CD8-positive, alpha-beta memory T cell (primary cell): ENCODE measurements around the gene SIGLEC7. TPM values are rescaled to one million over a fixed set of nuclear protein-coding genes. Genes with fewer than 3 reads are reported as not detected.
A peak's percentile ranks its signal among the peaks of the same experiment; 100 is the strongest.

ENCODE experiments used
- CTCF ChIA-PET: fragments of 350-600 bp; sonication (Branson Sonifier 250); formaldehyde crosslinking; loops from one replicate; lab custom pipeline; 2021; ENCODE audit warnings: antibody characterized with exemption; lab: Charles Lee
- POLR2A ChIA-PET: fragments of 350-600 bp; sonication (Branson Sonifier 250); formaldehyde crosslinking; loops from one replicate; lab custom pipeline; 2021; ENCODE audit warnings: antibody characterized with exemption; lab: Charles Lee
- DNase-seq, 5 donors: peaks; one replicate each; pipeline versions ENCODE4 v3.0.0 to v3.0.0-alpha.2; 2020 to 2022; ENCODE audit warnings: mixed read lengths in 1 of 5
- H3K27ac ChIP-seq: one replicate; pipeline ENCODE4 v1.7.0; 2013; ENCODE audit warnings: low read depth, mild to moderate bottlenecking, low read length, moderate library complexity
- H3K27me3 ChIP-seq: 2 replicates; pipeline ENCODE4 v1.7.0; 2013; ENCODE audit warnings: low read length, mild to moderate bottlenecking; ENCODE audit not compliant: insufficient read depth, poor library complexity, severe bottlenecking
- H3K36me3 ChIP-seq: 2 replicates; pipeline ENCODE4 v1.7.0; 2013; ENCODE audit warnings: mild to moderate bottlenecking, low read length, moderate library complexity; ENCODE audit not compliant: insufficient read depth
- H3K4me1 ChIP-seq: 2 replicates; pipeline ENCODE4 v1.7.0; 2013; ENCODE audit warnings: mild to moderate bottlenecking, low read length, moderate library complexity; ENCODE audit not compliant: insufficient read depth
- H3K4me3 ChIP-seq: 2 replicates; pipeline ENCODE4 v1.7.0; 2013; ENCODE audit warnings: mild to moderate bottlenecking, low read length
- H3K9me3 ChIP-seq: 2 replicates; pipeline ENCODE4 v1.7.0; 2013; ENCODE audit warnings: mild to moderate bottlenecking, low read length
- H3K27ac Mint-ChIP-seq, 8 donors: one replicate each; pipeline ENCODE4 v1.8.0; 2020 to 2021; ENCODE audit warnings: mixed read lengths in 8 of 8, mild to moderate bottlenecking in 6 of 8, inconsistent platforms in 3 of 8, moderate library complexity in 3 of 8
- H3K27me3 Mint-ChIP-seq, 2 donors: one replicate each; pipeline ENCODE4 v1.8.0; 2020 to 2021; ENCODE audit warnings: mixed read lengths in 2 of 2, mild to moderate bottlenecking in 1 of 2, moderate library complexity in 1 of 2
- H3K36me3 Mint-ChIP-seq, 3 donors: one replicate each; pipeline ENCODE4 v1.8.0; 2020 to 2021; ENCODE audit warnings: mixed read lengths in 3 of 3, inconsistent platforms in 1 of 3, mild to moderate bottlenecking in 1 of 3
- H3K4me1 Mint-ChIP-seq, 3 donors: one replicate each; pipeline ENCODE4 v1.8.0; 2020 to 2021; ENCODE audit warnings: mixed read lengths in 3 of 3, inconsistent platforms in 1 of 3, mild to moderate bottlenecking in 1 of 3
- H3K4me3 Mint-ChIP-seq, 7 donors: one replicate each; pipeline ENCODE4 v1.8.0; 2020 to 2021; ENCODE audit warnings: mixed read lengths in 7 of 7, mild to moderate bottlenecking in 6 of 7, moderate library complexity in 4 of 7, inconsistent platforms in 2 of 7
- H3K9me3 Mint-ChIP-seq, 5 donors: one replicate each; pipeline ENCODE4 v1.8.0; 2020 to 2022; ENCODE audit warnings: mixed read lengths in 5 of 5, mild to moderate bottlenecking in 3 of 5, moderate library complexity in 2 of 5, inconsistent platforms in 1 of 5
- polyA plus RNA-seq: library from polyadenylated mRNA; unstranded; fragments of 300-500 nt; fragmentation: Illumina TruSeq; gene quantifications from one replicate; pipeline ENCODE4 v1.2.3, GENCODE V29; 2021
- total RNA-seq, 2 experiments: library from RNA; stranded (reverse); gene quantifications; one replicate each; pipeline ENCODE4 v1.2.3, GENCODE V29; 2021

The SIGLEC7 gene
- total and polyA plus RNA-seq, 3 experiments from 2014 or later: 0.42 to 2.5 (median 0.46) TPM

GRCh38 chr19:51173681-51174080 is 31.6 kb downstream of the SIGLEC7 start:
- Histone ChIP-seq H3K4me1 (peaks cover 5% of the 10 kb centered on the region), H3K27ac (no peak overlapping the region), H3K36me3 (no peaks in the 10 kb centered on the region), H3K9me3 (no peaks in the 10 kb centered on the region), H3K4me3 (no peak overlapping the region), H3K27me3 (no peaks in the 10 kb centered on the region)
- no peaks in the 10 kb centered on the region for H3K9me3 Mint-ChIP-seq
- peaks cover 3 to 14% of the 10 kb centered on the region in 2 donors for H3K27me3 Mint-ChIP-seq
- H3K4me3 Mint-ChIP-seq: no peak overlapping the region
- no peak overlapping the region for H3K27ac Mint-ChIP-seq
- ChIA-PET CTCF (no interaction called here), POLR2A (no interaction called here)
- no peak for DNase-seq
- H3K36me3 Mint-ChIP-seq: no peaks in the 10 kb centered on the region
- peaks cover 12 to 13% (median 12%) of the 10 kb centered on the region in 3 donors for H3K4me1 Mint-ChIP-seq

- Mint-ChIP-seq H3K4me3 (no peak overlapping the region), H3K27ac (peak overlapping the region in 2 of 8 donors; percentile 32 to 51), H3K27me3 (peaks cover 7 to 9% of the 10 kb centered on the region in 2 donors), H3K9me3 (no peaks in the 10 kb centered on the region), H3K36me3 (no peaks in the 10 kb centered on the region), H3K4me1 (peaks cover 0 to 7% (median 6%) of the 10 kb centered on the region in 3 donors)
- Histone ChIP-seq H3K9me3 (no peaks in the 10 kb centered on the region), H3K4me3 (no peak overlapping the region), H3K27ac (no peak overlapping the region), H3K27me3 (peaks cover 8% of the 10 kb centered on the region), H3K4me1 (no peaks in the 10 kb centered on the region), H3K36me3 (no peaks in the 10 kb centered on the region)
- DNase-seq: no peak
- ChIA-PET POLR2A (no interaction called here), CTCF (no interaction called here)
These were observed 37.2 kb downstream of the SIGLEC7 start for GRCh38 chr19:51179256-51179655.

DNA sequence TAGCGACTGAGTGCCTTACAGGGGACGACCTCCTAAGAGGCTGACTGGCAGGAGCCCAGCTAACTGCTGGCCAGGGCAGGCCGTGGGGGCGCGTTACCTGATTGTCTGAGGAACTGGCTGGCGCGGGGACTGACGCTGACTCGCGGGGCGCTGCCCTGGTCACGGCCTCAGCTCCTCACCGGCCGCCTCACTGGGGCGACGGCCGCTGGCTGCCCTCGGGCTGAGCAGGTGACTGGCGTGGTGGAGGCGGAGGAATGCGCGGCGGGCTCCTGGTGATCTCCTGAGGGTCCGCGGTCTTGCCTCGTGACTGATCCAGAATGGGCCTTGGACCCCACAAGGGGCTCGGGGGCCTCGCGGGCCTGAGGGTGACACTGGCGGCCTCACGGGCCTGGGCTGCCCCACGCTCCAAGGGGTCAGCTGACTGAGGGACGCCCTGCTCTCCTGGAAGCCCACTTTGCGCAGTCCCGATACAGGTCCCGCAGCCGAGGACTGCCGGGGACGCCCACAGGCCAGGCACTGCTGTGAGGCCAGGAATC is 39.3 kb downstream of the SIGLEC7 start:
- CTCF ChIA-PET: no interaction called here

DNA sequence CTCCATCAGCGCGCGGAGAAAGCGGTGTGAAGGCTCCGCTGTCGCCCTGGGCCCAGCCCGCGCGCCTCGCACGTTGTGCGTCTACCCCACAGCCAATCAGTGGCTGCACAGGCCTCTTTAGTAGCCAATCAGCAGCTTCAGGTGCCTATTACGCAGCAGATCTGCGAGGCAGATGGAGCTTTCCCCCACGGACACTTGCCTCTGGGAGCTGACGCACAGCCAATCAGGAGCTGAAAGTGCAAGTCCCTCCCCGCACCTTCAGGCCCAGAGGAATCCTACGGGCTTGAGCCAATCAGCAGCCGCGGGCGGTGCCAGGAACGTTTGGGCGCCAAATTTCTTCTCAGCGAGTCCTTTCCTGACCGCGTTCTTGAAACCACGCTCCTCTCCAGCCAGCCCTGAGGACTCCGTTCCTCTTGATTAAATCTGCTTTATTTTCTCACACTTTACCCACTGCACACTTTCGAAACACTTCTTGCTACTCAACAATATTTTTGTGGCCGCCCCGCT is 39.9 kb downstream of the SIGLEC7 start:
- H3K9me3 Mint-ChIP-seq: no peaks in the 10 kb centered on the region
- Histone ChIP-seq H3K4me1 (no peaks in the 10 kb centered on the region), H3K4me3 (no peak overlapping the region), H3K36me3 (no peaks in the 10 kb centered on the region), H3K27ac (no peak overlapping the region), H3K9me3 (no peaks in the 10 kb centered on the region), H3K27me3 (peaks cover 8% of the 10 kb centered on the region)
- POLR2A ChIA-PET: no interaction called here
- no peaks in the 10 kb centered on the region for H3K36me3 Mint-ChIP-seq
- H3K27ac Mint-ChIP-seq: peak overlapping the region in 1 of 8 donors; percentile 32
- peaks cover 0 to 7% (median 6%) of the 10 kb centered on the region in 3 donors for H3K4me1 Mint-ChIP-seq
- CTCF ChIA-PET: no interaction called here
- DNase-seq: no peak
- H3K4me3 Mint-ChIP-seq: peak overlapping the region in 3 of 7 donors; percentile 14 to 77 (median 44)
- H3K27me3 Mint-ChIP-seq: peaks cover 19 to 22% of the 10 kb centered on the region in 2 donors

More for the DNA sequence above, 39.3 kb downstream of the SIGLEC7 start:
- peaks cover 8% of the 10 kb centered on the region for H3K27me3 ChIP-seq
- no peak overlapping the region for H3K4me3 ChIP-seq
- Mint-ChIP-seq H3K4me3 (no peak overlapping the region), H3K27me3 (peaks cover 19 to 22% of the 10 kb centered on the region in 2 donors), H3K9me3 (no peaks in the 10 kb centered on the region), H3K27ac (no peak overlapping the region), H3K4me1 (peaks cover 0 to 7% (median 6%) of the 10 kb centered on the region in 3 donors), H3K36me3 (no peaks in the 10 kb centered on the region)
- H3K9me3 ChIP-seq: no peaks in the 10 kb centered on the region
- DNase-seq: no peak
- no peaks in the 10 kb centered on the region for H3K36me3 ChIP-seq
- POLR2A ChIA-PET: no interaction called here
- no peaks in the 10 kb centered on the region for H3K4me1 ChIP-seq
- H3K27ac ChIP-seq: no peak overlapping the region

DNA sequence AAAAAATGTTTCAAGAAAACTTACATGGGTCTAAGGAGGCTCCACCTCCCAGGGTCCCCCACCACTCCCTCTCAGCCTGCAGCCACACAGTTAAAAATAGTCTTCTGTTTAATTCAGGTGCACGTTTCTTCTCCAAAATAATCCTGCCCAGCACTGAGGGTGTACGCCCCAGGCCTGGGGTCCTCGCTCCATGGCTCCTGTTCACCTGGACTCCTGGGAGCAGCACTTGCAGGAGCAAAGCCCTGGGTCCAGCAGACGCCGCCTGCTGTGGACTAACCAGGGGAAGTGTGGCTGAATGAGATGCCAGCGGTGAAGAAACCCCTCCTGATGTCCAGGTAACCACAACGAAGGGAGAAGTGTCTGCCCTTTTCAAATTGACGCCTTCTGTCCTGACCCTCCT is 41.5 kb downstream of the SIGLEC7 start:
- no peak overlapping the region for H3K27ac ChIP-seq
- H3K4me1 Mint-ChIP-seq: peaks cover 0 to 7% (median 6%) of the 10 kb centered on the region in 3 donors
- peaks cover 22 to 28% of the 10 kb centered on the region in 2 donors for H3K27me3 Mint-ChIP-seq
- no peak for DNase-seq
- H3K4me1 ChIP-seq: no peaks in the 10 kb centered on the region
- H3K9me3 Mint-ChIP-seq: no peaks in the 10 kb centered on the region
- H3K36me3 ChIP-seq: no peaks in the 10 kb centered on the region
- no peaks in the 10 kb centered on the region for H3K9me3 ChIP-seq
- peak overlapping the region in 1 of 8 donors; percentile 55 for H3K27ac Mint-ChIP-seq
- H3K27me3 ChIP-seq: peaks cover 8% of the 10 kb centered on the region
- H3K36me3 Mint-ChIP-seq: no peaks in the 10 kb centered on the region
- ChIA-PET POLR2A (no interaction called here), CTCF (no interaction called here)
- no peak overlapping the region for H3K4me3 ChIP-seq
- H3K4me3 Mint-ChIP-seq: peak overlapping the region in 2 of 7 donors; percentile 23 to 37

DNA sequence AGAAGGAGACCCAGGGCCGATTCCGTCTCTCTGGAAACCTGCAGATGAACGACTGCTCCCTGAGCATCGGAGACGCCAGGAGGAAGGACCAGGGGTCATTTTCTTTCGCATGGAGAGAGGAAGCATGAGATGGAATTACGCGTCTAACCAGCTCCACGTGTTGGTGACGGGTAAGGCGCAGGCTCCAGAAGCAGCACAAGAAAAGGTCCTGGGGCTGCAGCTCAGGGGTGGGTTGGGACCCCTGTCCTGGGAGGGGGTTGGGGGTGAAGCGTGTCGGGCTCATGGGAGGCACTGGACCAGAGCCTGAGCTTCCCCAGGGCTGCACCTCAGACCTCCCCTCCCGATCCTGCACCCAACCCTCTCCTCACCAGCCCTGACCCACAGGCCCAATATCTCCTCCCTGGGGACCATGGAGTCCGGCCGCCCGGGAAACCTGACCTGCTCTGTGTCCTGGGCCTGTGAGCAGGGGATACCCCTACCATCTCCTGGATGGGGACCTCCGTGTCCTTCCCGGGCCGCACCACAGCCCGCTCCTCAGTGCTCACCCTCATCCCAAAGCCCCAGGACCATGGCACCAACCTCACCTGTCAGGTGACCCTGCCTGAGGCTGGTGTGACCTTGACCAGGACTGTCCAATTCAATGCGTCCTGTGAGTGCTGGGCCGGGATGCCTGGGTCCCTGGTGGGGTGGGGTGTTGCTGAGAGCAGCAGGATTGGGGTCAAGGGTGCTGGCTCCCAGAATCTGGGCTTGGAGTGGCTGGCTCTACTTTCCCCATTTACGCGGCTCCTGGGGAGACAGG is 43.2 kb downstream of the SIGLEC7 start:
- H3K9me3 ChIP-seq: no peaks in the 10 kb centered on the region
- Mint-ChIP-seq H3K4me1 (peaks cover 0 to 7% (median 6%) of the 10 kb centered on the region in 3 donors), H3K36me3 (no peaks in the 10 kb centered on the region), H3K9me3 (no peaks in the 10 kb centered on the region), H3K27ac (peak overlapping the region in 1 of 8 donors; percentile 92), H3K27me3 (peaks cover 21 to 28% of the 10 kb centered on the region in 2 donors), H3K4me3 (no peak overlapping the region)
- H3K27ac ChIP-seq: no peak overlapping the region
- no peak overlapping the region for H3K4me3 ChIP-seq
- no peaks in the 10 kb centered on the region for H3K36me3 ChIP-seq
- peaks cover 8% of the 10 kb centered on the region for H3K27me3 ChIP-seq
- CTCF ChIA-PET: interaction anchor here (0.6 kb wide), 1 partner anchor 210 kb away, joined by 3 read pairs; no protein-coding TSS in a partner anchor
- POLR2A ChIA-PET: no interaction called here
- DNase-seq: no peak
- H3K4me1 ChIP-seq: no peaks in the 10 kb centered on the region

DNA sequence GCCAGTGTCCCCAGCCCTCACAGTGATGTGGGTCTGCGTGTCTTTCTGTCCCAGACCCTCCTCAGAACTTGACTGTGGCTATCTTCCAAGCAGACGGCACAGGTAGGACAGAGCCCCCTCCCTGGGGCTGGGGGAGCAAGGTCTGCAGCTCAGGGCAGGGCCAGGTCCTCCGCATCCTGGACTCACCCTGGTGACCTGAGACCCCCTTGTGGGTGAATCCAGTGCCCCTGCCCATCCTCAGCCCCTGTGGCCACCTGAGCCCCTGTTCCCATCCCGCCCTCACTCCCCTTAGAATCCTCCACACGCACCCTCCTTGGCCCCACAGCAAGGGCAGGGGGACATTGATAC is 43.7 kb downstream of the SIGLEC7 start:
- H3K27ac ChIP-seq: no peak overlapping the region
- H3K9me3 ChIP-seq: no peaks in the 10 kb centered on the region
- Mint-ChIP-seq H3K4me1 (peaks cover 0 to 7% (median 6%) of the 10 kb centered on the region in 3 donors), H3K36me3 (no peaks in the 10 kb centered on the region), H3K4me3 (no peak overlapping the region), H3K27me3 (peaks cover 21 to 28% of the 10 kb centered on the region in 2 donors), H3K27ac (no peak overlapping the region), H3K9me3 (no peaks in the 10 kb centered on the region)
- no peak for DNase-seq
- ChIA-PET POLR2A (no interaction called here), CTCF (interaction anchor here (0.6 kb wide), 1 partner anchor 210 kb away, joined by 3 read pairs; no protein-coding TSS in a partner anchor)
- no peaks in the 10 kb centered on the region for H3K4me1 ChIP-seq
- no peaks in the 10 kb centered on the region for H3K36me3 ChIP-seq
- H3K27me3 ChIP-seq: peaks cover 8% of the 10 kb centered on the region
- no peak overlapping the region for H3K4me3 ChIP-seq

DNA sequence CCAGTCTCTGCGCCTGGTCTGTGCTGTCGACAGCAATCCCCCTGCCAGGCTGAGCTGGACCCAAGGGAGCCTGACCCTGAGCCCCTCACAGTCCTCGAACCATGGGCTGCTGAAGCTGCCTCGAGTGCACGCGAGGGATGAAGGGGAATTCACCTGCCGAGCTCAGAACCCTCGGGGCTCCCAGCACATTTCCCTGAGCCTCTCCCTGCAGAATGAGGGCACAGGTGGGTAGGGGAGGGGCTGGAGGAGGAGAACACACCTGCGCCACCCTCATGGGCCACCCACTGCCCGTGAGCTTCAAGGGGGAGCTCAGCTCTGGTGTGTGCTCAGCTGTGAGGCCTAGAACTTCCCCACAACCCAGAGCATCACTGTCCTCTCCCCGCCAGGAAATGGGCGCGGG is 44.2 kb downstream of the SIGLEC7 start:
- H3K4me3 ChIP-seq: no peak overlapping the region
- Mint-ChIP-seq H3K36me3 (no peaks in the 10 kb centered on the region), H3K4me3 (no peak overlapping the region), H3K4me1 (peaks cover 0 to 7% (median 6%) of the 10 kb centered on the region in 3 donors), H3K27ac (no peak overlapping the region), H3K27me3 (peaks cover 21 to 28% of the 10 kb centered on the region in 2 donors), H3K9me3 (no peaks in the 10 kb centered on the region)
- no peaks in the 10 kb centered on the region for H3K4me1 ChIP-seq
- no peak overlapping the region for H3K27ac ChIP-seq
- peaks cover 8% of the 10 kb centered on the region for H3K27me3 ChIP-seq
- POLR2A ChIA-PET: no interaction called here
- no peak for DNase-seq
- no peaks in the 10 kb centered on the region for H3K36me3 ChIP-seq
- no peaks in the 10 kb centered on the region for H3K9me3 ChIP-seq
- CTCF ChIA-PET: no interaction called here
